ENCODE measurements around the gene PRAMEF27. TPM values are rescaled to one million over a fixed set of nuclear protein-coding genes. Genes with fewer than 3 reads are reported as not detected.
"Not testable (repeated sequence)": the region's sequence is repeated elsewhere in the genome, so short reads cannot be mapped to it uniquely, and the experiment has no call there.

Gene PRAMEF27
- not detected in 2 replicates for total RNA-seq
- long read RNA-seq, result 0 reads

GRCh38 chr1:13056475-13056874 lies at the start of gene PRAMEF27:
Gene PRAMEF27 (minus strand): TSS chr1:13056575. CDS start chr1:13053659, 2,916 bp downstream.
- H3K4me1 Mint-ChIP-seq (ENCODE audit: low read depth); H3K27me3 Mint-ChIP-seq; H3K4me3 Mint-ChIP-seq (ENCODE audit: low read depth); DNase-seq (ENCODE audit: low spot score, unreplicated experiment); H3K9me3 Mint-ChIP-seq (ENCODE audit: low read depth); H3K36me3 Mint-ChIP-seq (ENCODE audit: insufficient read depth); H3K27ac Mint-ChIP-seq: not testable (repeated sequence)

GRCh38 chr1:13070474-13070873 lies 14.1 kb upstream of the PRAMEF27 start, which contains the start of gene PRAMEF25:
Gene PRAMEF25 (plus strand): TSS chr1:13070774. CDS start chr1:13073694, 2,920 bp downstream.
- H3K4me1 Mint-ChIP-seq (ENCODE audit: low read depth); H3K36me3 Mint-ChIP-seq (ENCODE audit: insufficient read depth); H3K27ac Mint-ChIP-seq; H3K9me3 Mint-ChIP-seq (ENCODE audit: low read depth); DNase-seq (ENCODE audit: low spot score, unreplicated experiment); H3K27me3 Mint-ChIP-seq; H3K4me3 Mint-ChIP-seq (ENCODE audit: low read depth): not testable (repeated sequence)

GRCh38 chr1:13019846-13020245 lies 36.5 kb downstream of the PRAMEF27 start:
- not testable (repeated sequence) for H3K4me3 Mint-ChIP-seq (ENCODE audit: low read depth); H3K36me3 Mint-ChIP-seq (ENCODE audit: insufficient read depth); H3K4me1 Mint-ChIP-seq (ENCODE audit: low read depth); H3K9me3 Mint-ChIP-seq (ENCODE audit: low read depth); H3K27ac Mint-ChIP-seq; DNase-seq (ENCODE audit: low spot score, unreplicated experiment); H3K27me3 Mint-ChIP-seq

GRCh38 chr1:13011932-13012331 lies 44.4 kb downstream of the PRAMEF27 start:
- H3K27ac Mint-ChIP-seq; H3K36me3 Mint-ChIP-seq (ENCODE audit: insufficient read depth); H3K9me3 Mint-ChIP-seq (ENCODE audit: low read depth); H3K27me3 Mint-ChIP-seq; H3K4me1 Mint-ChIP-seq (ENCODE audit: low read depth); DNase-seq (ENCODE audit: low spot score, unreplicated experiment); H3K4me3 Mint-ChIP-seq (ENCODE audit: low read depth): not testable (repeated sequence)

GRCh38 chr1:13009348-13009747 lies 47.0 kb downstream of the PRAMEF27 start:
- DNase-seq (ENCODE audit: low spot score, unreplicated experiment); H3K27me3 Mint-ChIP-seq; H3K4me1 Mint-ChIP-seq (ENCODE audit: low read depth); H3K27ac Mint-ChIP-seq; H3K36me3 Mint-ChIP-seq (ENCODE audit: insufficient read depth); H3K4me3 Mint-ChIP-seq (ENCODE audit: low read depth); H3K9me3 Mint-ChIP-seq (ENCODE audit: low read depth): not testable (repeated sequence)

- H3K9me3 Mint-ChIP-seq (ENCODE audit: low read depth); H3K27ac Mint-ChIP-seq; H3K4me1 Mint-ChIP-seq (ENCODE audit: low read depth); H3K27me3 Mint-ChIP-seq; H3K4me3 Mint-ChIP-seq (ENCODE audit: low read depth); H3K36me3 Mint-ChIP-seq (ENCODE audit: insufficient read depth); DNase-seq (ENCODE audit: low spot score, unreplicated experiment): not testable (repeated sequence)
These were observed 50.6 kb downstream of the PRAMEF27 start for GRCh38 chr1:13005732-13006131.

Other genes starting within 250 kb of the PRAMEF27 start
- not detected in 2 replicates for gene PRAMEF11, start 225.2 kb downstream of the PRAMEF27 start, total RNA-seq
- gene HNRNPCL1, start 207.9 kb downstream of the PRAMEF27 start, total RNA-seq, result not detected in 2 replicates
- not detected in 2 replicates for gene PRAMEF2, start 199.5 kb downstream of the PRAMEF27 start, total RNA-seq
- not detected in 2 replicates for gene PRAMEF4, start 170.4 kb downstream of the PRAMEF27 start, total RNA-seq
- not detected in 2 replicates for gene PRAMEF10, start 158.3 kb downstream of the PRAMEF27 start, total RNA-seq
- not detected in 2 replicates for gene PRAMEF7, start 140.0 kb downstream of the PRAMEF27 start, total RNA-seq
- not detected in 2 replicates for gene PRAMEF6, start 109.0 kb downstream of the PRAMEF27 start, total RNA-seq
- not detected in 2 replicates for gene HNRNPCL3, start 4.2 kb upstream of the PRAMEF27 start, total RNA-seq
- gene PRAMEF25, start 14.2 kb upstream of the PRAMEF27 start, total RNA-seq, result not detected in 2 replicates
- gene HNRNPCL2, start 60.3 kb upstream of the PRAMEF27 start, total RNA-seq, result not detected in 2 replicates
- not detected in 2 replicates for gene PRAMEF26, start 99.4 kb upstream of the PRAMEF27 start, total RNA-seq
- not detected in 2 replicates for gene HNRNPCL4, start 109.1 kb upstream of the PRAMEF27 start, total RNA-seq
- gene PRAMEF9, start 115.3 kb upstream of the PRAMEF27 start, total RNA-seq, result not detected in 2 replicates
- gene PRAMEF13, start 144.8 kb upstream of the PRAMEF27 start, total RNA-seq, result not detected in 2 replicates
- gene PRAMEF18, start 169.6 kb upstream of the PRAMEF27 start, total RNA-seq, result not detected in 2 replicates
- gene PRAMEF5, start 197.6 kb upstream of the PRAMEF27 start, total RNA-seq, result not detected in 2 replicates
- not detected in 2 replicates for gene PRAMEF8, start 228.6 kb upstream of the PRAMEF27 start, total RNA-seq
- not detected in 2 replicates for gene PRAMEF33, start 247.0 kb upstream of the PRAMEF27 start, total RNA-seq

Data from progenitor cell of endocrine pancreas (in vitro differentiated cells).